Stimulated activated CD4-positive, alpha-beta T cell treated with anti-CD3 and anti-CD28 coated beads, Interleukin-1b, Interleukin-23, amount 100 ng/mL, for 48 hours (primary cell): Measurements from ENCODE around the gene PTEN.

Experiments used
- DNase-seq: peaks from one replicate; pipeline ENCODE4 v3.0.0-alpha.2; 2020

Gene PTEN

GRCh38 chr10:87987206-87987605 lies 123.8 kb downstream of the PTEN start:
- no peak for DNase-seq

GRCh38 chr10:87991946-87992345 lies 128.5 kb downstream of the PTEN start:
- DNase-seq: no peak

GRCh38 chr10:88004451-88004850 lies 141.0 kb downstream of the PTEN start:
- DNase-seq: no peak

- DNase-seq: no peak
Observed at GRCh38 chr10:88006261-88006660, 142.8 kb downstream of the PTEN start.

GRCh38 chr10:88008866-88009470 lies 145.5 kb downstream of the PTEN start:
- no peak for DNase-seq

GRCh38 chr10:88012641-88013040 lies 149.2 kb downstream of the PTEN start:
- DNase-seq: no peak

GRCh38 chr10:88017781-88018180 lies 154.4 kb downstream of the PTEN start:
- no peak for DNase-seq

GRCh38 chr10:88019753-88020152 lies 156.3 kb downstream of the PTEN start:
- no peak for DNase-seq
